Measurements from ENCODE around the gene KIF26B.
A peak's percentile ranks its signal among the peaks of the same experiment; 100 is the strongest.

KIF26B gene

GRCh38 chr1:245153552-245154428, 995 bp upstream of the KIF26B start:
- Histone ChIP-seq H3K9ac (ENCODE audit: low read length in 5 of 5) (peak overlapping the region in 2 of 5 donors; percentile 3 to 37), H3K36me3 (ENCODE audit: control insufficient read depth in 5 of 5, insufficient read depth in 5 of 5, low read length in 5 of 5) (no peaks in the 10 kb centered on the region), H3K27me3 (ENCODE audit: control insufficient read depth in 5 of 5, insufficient read depth in 4 of 5, low read length in 5 of 5) (peaks cover 21 to 51% (median 32%) of the 10 kb centered on the region in 5 donors), H3K27ac (ENCODE audit: low read depth, low read length) (no peak overlapping the region), H3K4me1 (ENCODE audit: control insufficient read depth in 5 of 5, insufficient read depth in 5 of 5, low read length in 5 of 5) (peaks cover 2 to 44% (median 41%) of the 10 kb centered on the region in 5 donors), H3K4me3 (ENCODE audit: low read depth in 1 of 5, low read length in 5 of 5) (peak overlapping the region; percentile 57 to 69 (median 62)), H3K9me3 (ENCODE audit: control insufficient read depth in 5 of 5, low read length in 5 of 5) (no peaks in the 10 kb centered on the region)

- H3K4me3 ChIP-seq (ENCODE audit: low read depth in 1 of 5, low read length in 5 of 5) = peak overlapping the region; percentile 57 to 76 (median 63)
- H3K36me3 ChIP-seq (ENCODE audit: control insufficient read depth in 5 of 5, insufficient read depth in 5 of 5, low read length in 5 of 5) = no peaks in the 10 kb centered on the region
- H3K27me3 ChIP-seq (ENCODE audit: control insufficient read depth in 5 of 5, insufficient read depth in 4 of 5, low read length in 5 of 5) = peaks cover 21 to 51% (median 31%) of the 10 kb centered on the region in 5 donors
- H3K9ac ChIP-seq (ENCODE audit: low read length in 5 of 5) = peak overlapping the region in 1 of 5 donors; percentile 30
- no peak overlapping the region for H3K27ac ChIP-seq (ENCODE audit: low read depth, low read length)
- H3K4me1 ChIP-seq (ENCODE audit: control insufficient read depth in 5 of 5, insufficient read depth in 5 of 5, low read length in 5 of 5) = peaks cover 2 to 48% (median 43%) of the 10 kb centered on the region in 5 donors
- H3K9me3 ChIP-seq (ENCODE audit: control insufficient read depth in 5 of 5, low read length in 5 of 5) = no peaks in the 10 kb centered on the region
Measured at GRCh38 chr1:245155272-245156040, 671 bp downstream of the KIF26B start.

- H3K27me3 ChIP-seq (ENCODE audit: control insufficient read depth in 5 of 5, insufficient read depth in 4 of 5, low read length in 5 of 5) = peaks cover 21 to 45% (median 28%) of the 10 kb centered on the region in 5 donors
- H3K9ac ChIP-seq (ENCODE audit: low read length in 5 of 5) = no peak overlapping the region
Measured at GRCh38 chr1:245156041-245156735, 1.4 kb downstream of the KIF26B start.

GRCh38 chr1:245156736-245157505, 2.1 kb downstream of the KIF26B start:
- H3K4me3 ChIP-seq (ENCODE audit: low read depth in 1 of 5, low read length in 5 of 5) = peak overlapping the region in 3 of 5 donors; percentile 57 to 69 (median 62)
- H3K9me3 ChIP-seq (ENCODE audit: control insufficient read depth in 5 of 5, low read length in 5 of 5) = no peaks in the 10 kb centered on the region
- H3K27me3 ChIP-seq (ENCODE audit: control insufficient read depth in 5 of 5, insufficient read depth in 4 of 5, low read length in 5 of 5) = peaks cover 21 to 45% (median 28%) of the 10 kb centered on the region in 5 donors
- H3K4me1 ChIP-seq (ENCODE audit: control insufficient read depth in 5 of 5, insufficient read depth in 5 of 5, low read length in 5 of 5) = peaks cover 2 to 48% (median 44%) of the 10 kb centered on the region in 5 donors
- H3K27ac ChIP-seq (ENCODE audit: low read depth, low read length) = no peak overlapping the region
- H3K36me3 ChIP-seq (ENCODE audit: control insufficient read depth in 5 of 5, insufficient read depth in 5 of 5, low read length in 5 of 5) = no peaks in the 10 kb centered on the region
- peak overlapping the region in 1 of 5 donors; percentile 30 for H3K9ac ChIP-seq (ENCODE audit: low read length in 5 of 5)

More at GRCh38 chr1:245156041-245156735, 1.4 kb downstream of the KIF26B start:
- no peaks in the 10 kb centered on the region for H3K36me3 ChIP-seq (ENCODE audit: control insufficient read depth in 5 of 5, insufficient read depth in 5 of 5, low read length in 5 of 5)
- H3K9me3 ChIP-seq (ENCODE audit: control insufficient read depth in 5 of 5, low read length in 5 of 5) = no peaks in the 10 kb centered on the region
- H3K27ac ChIP-seq (ENCODE audit: low read depth, low read length) = no peak overlapping the region
- H3K4me3 ChIP-seq (ENCODE audit: low read depth in 1 of 5, low read length in 5 of 5) = peak overlapping the region in 4 of 5 donors; percentile 57 to 69 (median 62)
- peaks cover 2 to 48% (median 44%) of the 10 kb centered on the region in 5 donors for H3K4me1 ChIP-seq (ENCODE audit: control insufficient read depth in 5 of 5, insufficient read depth in 5 of 5, low read length in 5 of 5)

GRCh38 chr1:245158913-245159312, 4.1 kb downstream of the KIF26B start:
- H3K4me3 ChIP-seq (ENCODE audit: low read depth in 1 of 5, low read length in 5 of 5) = no peak overlapping the region
- H3K4me1 ChIP-seq (ENCODE audit: control insufficient read depth in 5 of 5, insufficient read depth in 5 of 5, low read length in 5 of 5) = peaks cover 0 to 39% (median 34%) of the 10 kb centered on the region in 5 donors
- peaks cover 17 to 37% (median 25%) of the 10 kb centered on the region in 5 donors for H3K27me3 ChIP-seq (ENCODE audit: control insufficient read depth in 5 of 5, insufficient read depth in 4 of 5, low read length in 5 of 5)
- H3K9ac ChIP-seq (ENCODE audit: low read length in 5 of 5) = no peak overlapping the region
- no peaks in the 10 kb centered on the region for H3K36me3 ChIP-seq (ENCODE audit: control insufficient read depth in 5 of 5, insufficient read depth in 5 of 5, low read length in 5 of 5)
- no peak overlapping the region for H3K27ac ChIP-seq (ENCODE audit: low read depth, low read length)
- no peaks in the 10 kb centered on the region for H3K9me3 ChIP-seq (ENCODE audit: control insufficient read depth in 5 of 5, low read length in 5 of 5)

- H3K27ac ChIP-seq (ENCODE audit: low read depth, low read length) = no peak overlapping the region
- H3K4me1 ChIP-seq (ENCODE audit: control insufficient read depth in 5 of 5, insufficient read depth in 5 of 5, low read length in 5 of 5) = peaks cover 0 to 25% (median 21%) of the 10 kb centered on the region in 5 donors
- no peak overlapping the region for H3K4me3 ChIP-seq (ENCODE audit: low read depth in 1 of 5, low read length in 5 of 5)
- peaks cover 17 to 30% (median 18%) of the 10 kb centered on the region in 5 donors for H3K27me3 ChIP-seq (ENCODE audit: control insufficient read depth in 5 of 5, insufficient read depth in 4 of 5, low read length in 5 of 5)
- no peak overlapping the region for H3K9ac ChIP-seq (ENCODE audit: low read length in 5 of 5)
- no peaks in the 10 kb centered on the region for H3K9me3 ChIP-seq (ENCODE audit: control insufficient read depth in 5 of 5, low read length in 5 of 5)
- no peaks in the 10 kb centered on the region for H3K36me3 ChIP-seq (ENCODE audit: control insufficient read depth in 5 of 5, insufficient read depth in 5 of 5, low read length in 5 of 5)
Measured at GRCh38 chr1:245160288-245160687, 5.5 kb downstream of the KIF26B start.

- Histone ChIP-seq H3K9ac (ENCODE audit: low read length in 5 of 5) (no peak overlapping the region), H3K4me3 (ENCODE audit: low read depth in 1 of 5, low read length in 5 of 5) (no peak overlapping the region), H3K4me1 (ENCODE audit: control insufficient read depth in 5 of 5, insufficient read depth in 5 of 5, low read length in 5 of 5) (peaks cover 0 to 19% (median 15%) of the 10 kb centered on the region in 5 donors), H3K27ac (ENCODE audit: low read depth, low read length) (no peak overlapping the region), H3K9me3 (ENCODE audit: control insufficient read depth in 5 of 5, low read length in 5 of 5) (no peaks in the 10 kb centered on the region), H3K36me3 (ENCODE audit: control insufficient read depth in 5 of 5, insufficient read depth in 5 of 5, low read length in 5 of 5) (no peaks in the 10 kb centered on the region), H3K27me3 (ENCODE audit: control insufficient read depth in 5 of 5, insufficient read depth in 4 of 5, low read length in 5 of 5) (peaks cover 13 to 26% (median 15%) of the 10 kb centered on the region in 5 donors)
Measured at GRCh38 chr1:245160741-245161400, 6.1 kb downstream of the KIF26B start.

GRCh38 chr1:245161866-245162265, 7.1 kb downstream of the KIF26B start:
- Histone ChIP-seq H3K27ac (ENCODE audit: low read depth, low read length) (no peak overlapping the region), H3K9me3 (ENCODE audit: control insufficient read depth in 5 of 5, low read length in 5 of 5) (no peaks in the 10 kb centered on the region), H3K4me1 (ENCODE audit: control insufficient read depth in 5 of 5, insufficient read depth in 5 of 5, low read length in 5 of 5) (peaks cover 0 to 19% (median 12%) of the 10 kb centered on the region in 5 donors), H3K9ac (ENCODE audit: low read length in 5 of 5) (no peak overlapping the region), H3K4me3 (ENCODE audit: low read depth in 1 of 5, low read length in 5 of 5) (no peak overlapping the region), H3K27me3 (ENCODE audit: control insufficient read depth in 5 of 5, insufficient read depth in 4 of 5, low read length in 5 of 5) (peaks cover 10 to 20% (median 13%) of the 10 kb centered on the region in 5 donors), H3K36me3 (ENCODE audit: control insufficient read depth in 5 of 5, insufficient read depth in 5 of 5, low read length in 5 of 5) (no peaks in the 10 kb centered on the region)
